ENCODE data around the gene GRHL3.
"Not testable (repeated sequence)": the region's sequence is repeated elsewhere in the genome, so short reads cannot be mapped to it uniquely, and the experiment has no call there.

The GRHL3 gene

DNA sequence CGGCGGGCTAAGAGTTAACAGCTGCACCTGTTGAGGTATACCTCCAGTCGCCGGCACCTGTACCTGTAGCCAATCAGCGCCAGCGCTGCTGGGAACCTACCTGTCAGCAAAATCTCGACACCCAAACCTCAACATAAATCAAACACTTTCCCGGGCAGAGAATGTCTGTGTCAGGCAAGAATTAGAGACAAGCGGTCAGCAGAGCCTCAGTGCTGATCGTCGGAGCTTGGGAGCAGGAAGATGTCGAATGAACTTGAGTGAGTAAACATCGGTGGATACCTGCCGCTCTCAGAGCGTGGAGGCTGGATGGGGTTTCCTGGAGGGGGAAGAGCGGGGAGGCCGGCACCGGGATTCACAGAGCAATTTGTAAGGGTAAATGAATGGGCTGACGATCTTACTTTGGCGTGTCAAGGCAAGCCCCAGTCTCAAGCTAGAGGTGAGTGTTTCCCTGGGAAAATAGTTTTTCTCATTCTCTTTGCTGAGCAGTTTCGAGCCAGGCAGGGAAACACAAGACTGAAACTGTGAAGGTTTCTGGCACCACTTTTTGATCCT lies at the start of gene GRHL3:
Gene GRHL3 (plus strand): TSS at position 46 of the 552 bp plus-strand sequence. CDS start 195 bp downstream, at position 241.
- no peak for DNase-seq

DNA sequence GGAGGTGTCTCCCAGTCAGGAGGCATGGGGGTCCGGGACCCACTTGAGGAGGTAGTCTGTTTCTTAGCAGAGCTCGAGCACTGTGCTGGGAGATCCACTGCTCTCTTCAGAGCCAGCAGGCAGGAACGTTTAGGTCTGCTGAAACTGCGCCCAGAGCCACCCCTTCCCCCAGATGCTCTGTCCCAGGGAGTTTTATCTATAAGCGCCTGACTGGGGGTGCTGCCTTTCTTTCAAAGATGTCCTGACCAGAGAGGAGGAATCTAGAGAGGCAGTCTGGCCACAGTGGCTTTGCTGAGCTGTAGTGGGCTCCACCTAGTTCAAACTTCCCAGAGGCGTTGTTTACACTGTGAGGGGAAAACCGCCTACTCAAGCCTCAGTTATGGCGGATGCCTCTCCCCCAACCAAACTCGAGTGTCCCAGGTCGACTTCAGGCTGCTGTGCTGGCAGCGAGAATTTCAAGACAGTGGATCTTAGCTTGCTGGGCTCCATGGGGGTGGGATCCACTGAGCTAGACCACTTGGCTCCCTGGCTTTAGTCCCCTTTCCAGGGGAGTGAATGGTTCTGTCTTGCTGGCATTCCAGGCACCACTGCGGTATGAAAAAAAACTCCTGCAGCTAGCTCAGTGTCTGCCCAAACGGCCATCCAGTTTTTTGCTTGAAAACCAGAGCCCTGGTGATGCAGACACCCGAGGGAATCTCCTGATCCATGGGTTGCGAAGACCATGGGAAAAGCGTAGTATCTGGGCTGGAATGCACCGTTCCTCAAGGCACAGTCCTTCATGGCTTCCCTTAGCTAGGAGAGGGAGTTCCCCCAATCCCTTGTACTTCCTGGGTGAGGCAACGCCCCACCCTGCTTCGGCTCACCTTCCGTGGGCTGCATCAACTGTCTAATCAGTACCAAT lies 44.7 kb upstream of the GRHL3 start:
- DNase-seq: not testable (repeated sequence)

DNA sequence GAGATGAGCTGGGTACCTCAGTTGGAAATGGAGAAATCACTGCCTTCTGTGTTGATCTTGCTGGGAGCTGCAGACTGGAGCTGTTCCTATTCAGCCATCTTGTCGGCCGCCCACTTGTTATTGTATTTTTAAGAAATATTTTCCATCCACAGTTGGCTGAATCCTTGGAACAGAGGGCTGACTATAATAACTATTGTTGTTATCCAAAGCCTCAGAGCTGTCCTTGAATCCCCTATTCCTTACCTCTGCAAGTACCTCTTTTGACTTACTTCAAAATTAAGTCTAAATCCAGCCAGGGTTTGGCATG lies 44.1 kb upstream of the GRHL3 start:
- DNase-seq: no peak

DNA sequence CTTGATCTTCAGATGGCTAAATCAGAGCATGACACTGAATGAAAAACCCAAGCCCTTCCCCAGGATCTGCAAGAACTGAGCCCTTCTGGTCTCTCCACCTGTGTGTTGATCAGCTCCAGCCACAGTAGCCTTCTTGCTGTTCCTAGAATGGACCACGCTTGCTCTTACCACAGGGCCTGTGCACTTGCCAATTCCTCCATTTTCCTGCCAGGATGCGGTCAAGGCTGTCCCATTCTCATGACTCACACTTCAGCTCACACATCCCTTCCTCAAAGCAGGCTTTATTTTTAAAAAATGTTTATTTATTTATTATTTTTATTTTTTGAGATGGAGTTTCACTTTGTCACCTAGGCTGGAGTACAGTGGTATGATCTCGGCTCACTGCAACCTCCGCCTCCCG lies 43.6 kb upstream of the GRHL3 start:
- no peak for DNase-seq

DNA sequence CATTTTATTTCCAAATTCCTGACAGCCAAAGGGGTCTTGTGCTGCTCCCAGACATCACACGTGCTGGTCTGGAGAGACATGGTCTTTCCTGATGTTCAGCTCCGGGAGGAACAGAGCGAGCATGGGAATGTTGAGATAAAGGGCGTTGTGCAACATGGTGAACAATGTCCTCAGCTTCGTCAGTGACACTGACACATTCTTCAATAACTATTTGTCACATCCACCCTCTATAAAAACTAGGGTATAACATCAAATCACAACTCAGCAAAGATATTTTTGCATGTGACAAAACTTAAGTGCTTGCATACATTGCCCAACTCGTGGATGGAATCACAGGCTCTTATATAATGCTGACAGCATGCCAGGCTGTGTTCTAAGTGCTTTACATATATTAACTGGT lies 42.4 kb upstream of the GRHL3 start:
- DNase-seq: no peak

DNA sequence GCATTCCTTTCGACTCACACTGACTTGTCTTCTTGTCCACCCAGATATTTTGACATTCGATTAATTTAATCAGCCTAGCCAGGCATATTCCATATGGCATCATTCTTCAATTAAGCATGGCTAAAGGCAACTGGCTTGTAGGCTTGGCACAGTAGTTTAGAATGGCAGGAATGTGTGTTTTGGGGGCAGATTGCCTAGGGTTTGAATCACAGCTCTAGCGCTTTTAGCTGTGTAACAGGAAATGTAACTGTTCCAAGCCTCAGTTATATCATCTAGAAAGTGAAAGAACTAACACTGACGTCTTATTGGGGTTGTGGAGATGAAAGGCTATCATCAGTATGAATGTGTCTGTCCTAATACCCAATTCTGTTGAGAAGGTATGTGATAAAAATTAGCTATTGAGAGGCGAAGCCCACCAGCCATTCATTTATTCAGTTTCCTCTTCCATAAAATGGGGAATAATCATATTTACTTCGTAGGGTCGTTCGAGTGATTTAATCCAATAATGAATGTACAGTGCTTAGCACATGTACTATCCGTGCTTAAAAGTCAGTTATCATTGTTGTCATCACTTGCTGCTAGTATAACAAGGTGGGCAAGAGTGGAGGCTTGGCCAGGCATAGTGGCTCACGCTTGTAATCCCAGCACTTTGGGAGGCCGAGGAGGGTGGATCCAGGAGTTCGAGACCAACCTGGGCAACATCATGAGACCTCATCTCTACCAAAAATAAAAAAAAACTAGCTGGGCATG lies 41.6 kb upstream of the GRHL3 start:
- DNase-seq: no peak

DNA sequence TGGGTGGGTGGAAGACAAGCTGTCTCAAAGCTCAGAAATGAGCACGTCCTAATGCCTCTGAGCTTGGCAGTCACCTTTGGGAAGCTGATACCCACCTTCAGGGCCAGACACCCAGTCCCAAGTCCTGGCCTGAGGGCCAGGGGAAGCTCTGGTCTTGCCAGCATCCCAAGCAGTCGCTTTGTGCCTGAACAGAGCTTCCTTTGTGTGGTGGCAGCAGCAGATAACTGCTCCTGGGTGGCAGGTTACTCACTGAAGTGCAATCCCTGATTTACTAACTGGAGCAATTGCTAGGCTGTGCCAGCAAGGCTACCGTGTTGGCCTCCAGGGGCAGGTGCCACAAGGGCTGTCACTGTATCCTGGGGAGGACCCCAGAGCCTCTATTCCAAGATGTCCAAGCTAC lies 40.4 kb upstream of the GRHL3 start:
- no peak for DNase-seq

DNA sequence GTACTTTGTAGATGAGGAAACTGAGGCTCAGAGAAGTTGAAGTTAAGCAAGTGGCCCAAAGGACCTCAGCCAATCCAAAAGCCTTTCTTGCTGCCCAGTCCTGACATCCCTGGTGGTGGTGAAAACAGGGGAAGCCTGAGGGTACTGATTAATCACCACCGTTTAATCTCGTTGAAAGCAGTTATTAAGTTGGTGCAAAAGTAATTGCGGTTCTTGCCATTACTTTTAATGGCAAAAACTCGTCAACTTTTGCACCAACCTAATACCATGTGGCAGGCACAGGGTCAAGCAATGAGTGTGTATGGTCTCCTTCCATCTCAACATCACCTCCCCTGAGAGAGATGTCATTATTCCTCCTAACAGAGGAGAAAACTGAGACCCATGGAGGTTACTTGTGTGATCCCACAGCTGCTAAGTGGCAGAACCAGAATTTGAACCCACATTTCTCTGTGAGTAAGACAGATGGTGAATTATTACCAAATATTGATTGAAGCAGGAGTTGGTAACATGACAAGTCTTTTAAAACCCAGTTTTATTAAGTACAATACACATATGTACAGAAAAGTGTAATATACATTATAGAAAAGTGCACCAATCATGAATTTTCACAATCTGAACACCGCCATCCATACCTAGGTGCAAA lies 39.4 kb upstream of the GRHL3 start:
- no peak for DNase-seq

DNA sequence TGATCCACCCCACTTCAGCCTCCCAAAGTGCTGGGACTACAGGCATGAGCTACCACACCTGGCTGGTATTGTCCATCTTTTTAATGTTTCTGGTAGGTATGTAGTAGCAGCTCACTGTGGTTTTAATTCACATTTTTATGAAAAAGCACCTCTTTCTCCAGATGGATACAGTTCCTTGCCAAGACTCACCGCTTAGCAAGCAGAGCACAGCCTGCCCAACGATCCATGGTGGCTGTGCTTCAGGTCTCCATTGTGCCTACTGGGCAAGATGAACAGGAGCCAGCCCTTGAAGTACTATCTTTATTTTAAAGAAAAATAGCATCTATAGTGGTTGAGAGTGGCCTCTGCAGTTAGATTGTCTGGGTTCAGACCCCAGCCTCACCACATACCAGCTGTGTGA lies 37.6 kb upstream of the GRHL3 start:
- DNase-seq: no peak

DNA sequence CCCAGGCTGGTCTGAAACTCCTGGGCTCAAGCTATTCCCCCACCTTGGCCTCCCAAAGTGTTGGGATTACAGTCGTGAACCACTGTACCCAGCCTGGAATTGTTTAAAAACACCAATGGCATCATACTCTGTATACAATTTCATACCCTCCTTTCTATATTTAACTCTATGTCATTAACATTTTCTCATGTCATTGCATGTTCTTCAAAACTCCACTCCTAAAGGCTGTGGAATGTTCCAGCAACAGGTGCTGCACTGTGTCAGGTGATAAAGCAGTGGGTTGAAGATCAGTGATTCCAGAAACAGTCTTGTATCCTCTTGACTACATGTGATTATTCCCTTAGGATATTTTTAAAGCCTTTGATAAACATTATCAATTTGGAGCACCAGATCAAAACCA lies 36.7 kb upstream of the GRHL3 start:
- no peak for DNase-seq

DNA sequence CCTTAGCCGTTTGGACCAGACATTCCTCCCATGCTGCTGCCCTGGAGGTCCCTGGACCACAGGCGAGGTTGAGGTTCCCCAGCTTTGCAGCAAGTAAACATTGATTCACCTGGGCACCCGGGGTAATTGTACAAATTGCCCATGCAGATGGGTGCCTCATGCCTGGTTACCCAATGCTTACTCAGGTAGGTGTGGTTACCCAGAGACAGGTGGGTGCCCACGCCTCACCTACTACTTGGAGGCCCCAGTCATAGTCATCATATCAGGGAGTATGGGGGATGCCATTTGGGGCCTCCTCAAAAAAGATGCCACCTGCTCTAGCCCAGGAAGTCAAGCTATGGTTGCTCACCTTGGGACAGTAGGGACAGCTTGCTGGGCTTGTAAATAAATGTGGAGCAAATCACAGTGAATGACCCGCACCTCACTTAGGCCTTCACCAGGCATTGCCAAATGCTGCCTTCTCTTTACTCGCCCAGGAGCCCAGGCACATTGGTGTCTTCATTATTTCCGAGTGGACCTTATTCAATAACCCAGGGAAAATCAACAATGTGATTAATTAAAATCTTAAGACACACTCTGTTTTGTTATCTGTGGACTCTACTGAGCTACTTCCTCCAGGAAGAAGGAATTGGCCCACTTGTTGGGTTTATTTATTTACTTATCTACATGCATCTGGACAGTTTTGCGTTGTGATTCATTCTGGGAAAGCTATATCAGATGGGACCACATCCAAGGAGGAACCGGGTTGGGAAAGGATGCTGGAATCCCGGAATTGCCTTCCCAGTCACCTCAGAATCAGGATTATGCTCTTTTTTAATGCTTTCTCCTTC lies 35.6 kb upstream of the GRHL3 start:
- no peak for DNase-seq

DNA sequence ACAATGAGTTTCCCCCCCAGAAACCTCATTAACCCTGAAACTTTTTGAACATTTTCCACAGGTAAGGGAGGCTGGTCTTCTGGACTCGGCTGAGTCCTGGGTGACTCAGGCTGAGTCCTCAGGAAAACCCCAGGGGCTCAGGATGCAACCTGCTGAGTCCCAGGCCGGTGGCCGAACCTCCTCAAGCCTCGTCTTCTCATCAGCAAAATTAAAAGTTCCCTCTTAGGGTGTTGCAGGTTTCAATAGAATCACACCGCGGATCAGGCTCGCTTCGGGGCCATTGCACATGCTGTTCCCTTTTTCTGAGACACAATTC lies 35.0 kb upstream of the GRHL3 start:
- DNase-seq: no peak

DNA sequence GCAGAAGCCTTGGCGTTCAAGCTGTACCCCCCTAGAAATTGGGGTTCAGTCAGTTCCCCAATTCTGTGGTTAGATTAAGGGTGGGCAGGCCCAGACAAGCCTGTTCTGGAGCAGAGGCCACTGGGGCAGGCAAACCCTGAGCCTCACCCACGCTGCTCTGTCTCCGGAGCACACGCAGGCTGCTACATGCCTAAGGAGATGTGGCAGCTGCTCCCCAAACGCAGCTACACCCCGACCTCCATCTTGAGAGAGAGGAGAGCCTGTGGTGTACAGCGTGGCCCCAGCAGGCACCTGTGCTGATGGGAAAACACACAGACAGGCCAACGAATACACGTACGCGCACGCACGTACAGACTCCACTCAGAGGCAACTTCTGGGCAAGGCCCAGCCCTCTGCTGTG lies 33.9 kb upstream of the GRHL3 start:
- no peak for DNase-seq

DNA sequence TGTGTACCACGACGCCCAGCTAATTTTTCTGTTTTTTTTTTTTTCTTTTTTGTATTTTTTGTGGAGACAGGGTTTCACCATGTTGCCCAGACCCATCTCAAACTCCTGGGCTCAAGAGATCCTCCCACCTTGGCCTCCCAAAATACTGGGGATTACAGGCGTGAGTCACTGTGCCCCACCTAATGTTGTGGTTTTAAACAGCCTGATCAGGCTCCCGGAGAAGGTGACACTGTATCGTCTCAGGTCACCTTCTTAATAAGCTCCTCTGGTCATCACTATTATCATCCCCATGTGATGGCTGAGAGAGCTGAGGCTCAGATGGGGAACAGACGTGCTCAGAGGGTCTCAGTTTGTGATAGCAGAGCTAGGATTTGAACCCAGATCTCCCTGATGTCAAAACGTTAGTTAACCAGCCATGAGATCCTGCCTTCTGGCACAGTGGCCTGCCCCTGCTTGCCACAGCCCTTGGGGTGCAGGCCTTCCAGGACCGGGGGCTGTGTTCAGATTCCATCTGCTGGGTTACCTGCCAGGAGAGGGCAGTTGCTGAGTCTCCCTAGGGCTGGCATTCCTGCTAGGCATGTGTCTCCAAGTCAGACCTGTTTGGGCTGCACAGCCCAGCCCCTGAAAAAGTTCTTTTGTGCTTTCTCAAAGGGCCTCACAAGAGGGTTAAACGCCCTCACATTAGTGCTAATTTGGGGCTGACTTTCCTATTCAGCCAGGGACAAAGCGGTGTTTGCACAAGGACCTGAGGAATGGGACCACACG lies 32.7 kb upstream of the GRHL3 start:
- DNase-seq: no peak

DNA sequence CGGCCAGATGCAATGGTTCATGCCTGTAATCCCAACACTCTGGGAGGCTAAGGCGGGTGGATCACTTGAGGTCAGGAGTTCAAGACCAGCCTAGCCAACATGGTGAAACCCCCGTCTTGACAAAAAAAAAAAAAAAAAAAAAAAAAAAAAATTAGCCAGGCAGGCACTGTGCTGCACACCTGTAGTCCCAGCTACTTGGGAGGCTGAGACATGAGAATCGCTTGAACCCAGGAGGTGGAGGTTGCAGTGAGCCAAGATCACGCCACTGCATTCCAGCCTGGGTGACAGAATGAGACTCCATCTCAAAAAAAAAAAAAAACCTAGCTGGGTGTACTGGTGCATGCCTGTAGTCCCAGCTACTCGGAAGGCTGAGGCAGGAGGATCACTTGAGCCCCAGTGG lies 31.4 kb upstream of the GRHL3 start:
- not testable (repeated sequence) for DNase-seq

DNA sequence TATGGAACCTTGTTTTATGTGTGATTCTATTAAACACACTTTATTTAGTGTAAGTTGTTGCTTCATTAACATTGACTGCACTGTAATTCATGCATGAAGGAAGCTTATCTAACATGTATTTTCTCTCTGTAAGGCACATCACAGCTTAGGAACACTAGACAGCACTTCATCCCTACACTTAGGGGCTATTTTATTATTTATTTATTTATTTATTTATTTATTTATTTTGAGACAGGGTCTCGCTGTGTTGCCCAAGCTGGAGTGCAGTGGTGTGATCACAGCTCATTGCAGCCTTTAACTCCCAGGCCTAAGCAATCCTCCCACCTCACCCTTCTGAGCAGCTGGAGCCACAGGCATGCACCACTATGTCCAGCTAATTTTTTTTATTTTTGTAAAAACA lies 30.7 kb upstream of the GRHL3 start:
- DNase-seq: no peak

DNA sequence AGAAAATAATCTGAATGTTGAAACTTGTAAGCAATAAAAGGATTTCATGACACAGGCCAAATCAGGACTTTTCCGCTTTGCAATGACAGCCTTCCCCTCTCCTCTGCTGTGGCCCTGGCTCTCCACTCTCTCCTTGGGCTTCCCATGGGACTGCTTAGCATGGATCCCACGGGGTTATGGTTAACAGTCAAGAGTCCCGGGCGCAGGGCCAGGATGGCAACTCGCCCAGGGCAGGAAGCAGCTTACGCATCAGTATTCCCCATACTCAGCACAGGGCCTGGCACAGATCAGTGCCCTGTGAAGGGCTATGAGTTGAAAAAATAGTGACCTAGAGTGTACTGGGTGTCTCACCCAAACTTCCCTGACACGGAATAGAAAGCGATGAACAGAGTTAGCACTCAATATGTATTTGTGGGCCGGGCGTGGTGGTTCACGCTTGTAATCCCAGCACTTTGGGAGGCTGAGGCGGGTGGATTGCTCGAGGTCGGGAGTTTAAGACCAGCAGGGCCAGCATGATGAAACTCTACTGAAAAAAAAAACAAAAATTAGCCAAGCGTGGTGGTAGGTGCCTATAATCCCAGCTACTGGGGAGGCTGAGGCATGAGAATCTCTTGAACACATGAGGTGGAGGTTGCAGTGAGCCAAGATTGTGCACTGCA lies 29.1 kb upstream of the GRHL3 start:
- peak; percentile 55 for DNase-seq

DNA sequence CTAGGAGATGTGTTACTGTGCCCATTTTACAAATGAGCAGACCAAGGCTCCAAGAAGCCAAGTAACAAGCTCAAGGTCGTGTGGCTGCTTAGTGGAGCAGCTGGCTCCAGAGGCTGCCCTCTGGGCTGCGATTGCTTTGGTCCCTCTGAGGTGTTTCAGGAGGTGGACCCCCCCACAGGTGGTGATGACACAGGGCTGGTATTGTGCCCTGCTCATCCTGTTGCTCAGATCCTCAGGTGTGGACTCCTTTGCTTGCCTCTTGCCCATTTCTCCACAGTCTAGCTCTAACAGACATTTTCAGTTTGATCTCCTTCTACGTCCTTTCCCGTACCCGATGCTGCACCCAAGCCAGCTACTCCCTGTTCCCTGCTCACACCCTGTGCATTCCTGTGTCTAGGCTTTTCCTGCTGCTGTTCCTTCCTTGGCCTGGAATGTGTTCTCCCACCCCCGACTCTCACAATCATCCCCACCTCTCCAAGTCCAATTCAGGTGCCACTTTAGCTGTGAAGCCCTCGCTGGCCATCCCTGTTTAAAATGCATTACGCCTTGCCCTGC lies 28.1 kb upstream of the GRHL3 start:
- no peak for DNase-seq

DNA sequence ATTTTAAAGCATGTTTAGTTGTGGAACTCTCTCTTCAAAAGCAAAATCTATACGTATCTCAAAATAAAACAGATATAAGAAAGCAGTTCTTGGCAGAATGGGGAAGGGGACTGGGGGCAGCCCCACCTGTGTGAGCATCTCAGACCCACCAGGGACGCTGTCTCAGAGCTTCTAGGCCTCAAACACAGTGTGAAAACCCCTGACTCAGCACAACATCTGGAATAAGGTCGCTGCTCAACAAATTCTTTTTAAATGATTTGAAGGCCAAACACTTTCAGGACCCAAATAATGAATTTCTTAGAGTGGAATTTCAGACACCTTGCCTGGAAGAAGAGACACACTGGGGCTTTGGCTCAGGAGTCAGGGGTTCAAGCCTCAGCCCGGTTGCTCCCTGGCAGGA lies 27.1 kb upstream of the GRHL3 start:
- DNase-seq: no peak

DNA sequence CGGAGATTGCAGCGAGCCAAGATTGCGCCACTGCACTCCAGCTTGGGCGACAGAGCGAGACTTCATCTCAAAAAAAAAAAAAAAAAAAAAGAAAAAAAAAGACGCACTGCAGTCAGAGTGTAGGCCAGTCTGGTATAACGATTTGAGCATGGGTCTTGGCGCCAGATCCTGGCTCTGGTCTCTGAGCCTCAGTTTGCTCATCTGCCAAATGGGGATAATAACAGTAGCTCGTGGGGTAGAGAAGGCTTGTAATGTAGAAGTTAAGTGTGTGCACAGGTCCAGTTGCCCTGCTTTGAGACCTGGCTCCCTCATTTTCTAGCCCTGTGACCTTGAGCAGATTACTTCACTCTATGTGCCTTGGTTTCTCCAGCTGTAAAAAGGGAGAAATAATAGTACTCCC lies 26.3 kb upstream of the GRHL3 start:
- no peak for DNase-seq

Data from left hindlimb (tissue), 1 donor.